HG03457 (cell line): ENCODE data around the gene HCFC1.

ENCODE experiments used
- ATAC-seq: cut with Tn5 transposase; IDR thresholded peaks from one replicate; pipeline ENCODE4 v1.9.1; 2021; ENCODE audit warnings: moderate number of reproducible peaks; ENCODE audit not compliant: unreplicated experiment

The HCFC1 gene

GRCh38 chrX:153959649-153960048 lies 12.0 kb downstream of the HCFC1 start:
- ATAC-seq, result no peak

- no peak for ATAC-seq
These were observed 13.0 kb downstream of the HCFC1 start for GRCh38 chrX:153958605-153959004.

GRCh38 chrX:153957224-153957623 lies 14.4 kb downstream of the HCFC1 start:
- ATAC-seq, result no peak

- no peak for ATAC-seq
These were observed 15.3 kb downstream of the HCFC1 start for GRCh38 chrX:153956044-153956907.

GRCh38 chrX:153955228-153955732 lies 16.3 kb downstream of the HCFC1 start:
- no peak for ATAC-seq

GRCh38 chrX:153954558-153955227 lies 16.9 kb downstream of the HCFC1 start:
- ATAC-seq, result no peak

- no peak for ATAC-seq
These were observed 17.6 kb downstream of the HCFC1 start for GRCh38 chrX:153953892-153954557.

GRCh38 chrX:153953342-153953830 lies 18.2 kb downstream of the HCFC1 start:
- ATAC-seq, result no peak

- ATAC-seq, result no peak
These were observed 19.1 kb downstream of the HCFC1 start for GRCh38 chrX:153952373-153953026.

GRCh38 chrX:153951683-153952372 lies 19.8 kb downstream of the HCFC1 start:
- no peak for ATAC-seq

GRCh38 chrX:153950127-153950526 lies 21.5 kb downstream of the HCFC1 start:
- no peak for ATAC-seq

GRCh38 chrX:153948847-153949805 lies 22.5 kb downstream of the HCFC1 start:
- ATAC-seq, result no peak

- ATAC-seq, result no peak
These were observed 23.6 kb downstream of the HCFC1 start for GRCh38 chrX:153948002-153948466.

- no peak for ATAC-seq
These were observed 24.4 kb downstream of the HCFC1 start for GRCh38 chrX:153947009-153947769.

- ATAC-seq, result no peak
These were observed 25.4 kb downstream of the HCFC1 start for GRCh38 chrX:153945956-153946943.

GRCh38 chrX:153944800-153945150 lies 26.8 kb downstream of the HCFC1 start:
- no peak for ATAC-seq

- no peak for ATAC-seq
These were observed 27.3 kb downstream of the HCFC1 start, which contains the start of gene RENBP for GRCh38 chrX:153944140-153944799. TSS of gene RENBP (minus strand) at chrX:153944643. CDS start at chrX:153944610, 33 bp downstream.
